HG03135 (cell line): ENCODE data around the gene NCAPD3.
"Not testable (repeated sequence)": the region's sequence is repeated elsewhere in the genome, so short reads cannot be mapped to it uniquely, and the experiment has no call there.

ENCODE experiments used
- ATAC-seq: cut with Tn5 transposase; IDR thresholded peaks from one replicate; pipeline ENCODE4 v1.9.1; 2021; ENCODE audit warnings: mild to moderate bottlenecking, moderate library complexity; ENCODE audit not compliant: unreplicated experiment

The NCAPD3 gene

GRCh38 chr11:134140961-134141490 lies 82.7 kb downstream of the NCAPD3 start:
- no peak for ATAC-seq

- ATAC-seq: peak; percentile 78
Measured at GRCh38 chr11:134139873-134140331, 83.9 kb downstream of the NCAPD3 start.

DNA sequence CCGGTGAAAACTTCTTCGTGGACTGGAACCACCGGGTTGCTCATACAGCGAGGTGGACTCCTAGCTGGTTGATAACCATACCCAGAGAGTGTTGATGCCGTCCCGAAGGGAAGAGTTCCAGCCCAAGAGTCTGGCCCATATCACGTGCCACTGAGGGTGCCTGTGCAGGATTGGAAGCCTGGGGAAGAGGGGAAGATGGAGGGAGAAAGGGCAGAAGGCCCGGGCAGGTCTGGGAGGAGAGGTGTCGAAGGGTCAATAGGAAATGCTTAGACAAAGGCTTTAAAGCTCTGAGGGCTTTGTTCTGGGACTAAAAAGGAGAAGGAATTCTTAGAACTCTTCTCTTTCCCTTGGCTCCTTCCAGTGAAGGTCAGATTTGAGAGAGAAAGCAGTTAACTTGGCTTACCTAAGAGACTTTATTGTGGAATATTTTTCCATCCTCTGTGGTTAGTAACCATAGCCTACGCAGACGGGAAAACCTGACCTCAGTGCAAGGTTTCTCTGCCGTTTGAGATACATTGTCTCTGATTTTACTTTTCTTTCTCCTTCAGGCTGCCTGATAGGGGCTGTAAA lies 84.4 kb downstream of the NCAPD3 start:
- no peak for ATAC-seq

DNA sequence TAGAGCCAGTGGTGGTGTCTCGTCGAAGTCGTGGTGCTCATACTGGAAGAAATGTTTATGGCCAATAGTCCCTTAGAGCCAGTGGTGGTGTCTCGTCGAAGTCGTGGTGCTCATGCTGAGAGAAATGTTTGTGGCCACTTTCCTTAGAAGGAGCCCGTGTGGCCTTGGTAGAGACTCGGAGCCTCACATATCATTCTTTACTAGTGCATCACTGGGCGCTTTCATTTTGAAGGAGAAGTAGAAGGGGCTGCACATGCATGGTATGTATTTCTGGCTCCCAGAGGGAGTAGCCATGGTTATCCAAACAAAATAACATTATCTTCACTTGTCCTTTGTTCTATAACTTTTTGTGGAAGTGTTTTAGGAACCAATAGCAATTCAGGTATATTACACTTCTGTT lies 85.4 kb downstream of the NCAPD3 start:
- no peak for ATAC-seq

GRCh38 chr11:134134167-134134566 lies 89.6 kb downstream of the NCAPD3 start:
- ATAC-seq: no peak

DNA sequence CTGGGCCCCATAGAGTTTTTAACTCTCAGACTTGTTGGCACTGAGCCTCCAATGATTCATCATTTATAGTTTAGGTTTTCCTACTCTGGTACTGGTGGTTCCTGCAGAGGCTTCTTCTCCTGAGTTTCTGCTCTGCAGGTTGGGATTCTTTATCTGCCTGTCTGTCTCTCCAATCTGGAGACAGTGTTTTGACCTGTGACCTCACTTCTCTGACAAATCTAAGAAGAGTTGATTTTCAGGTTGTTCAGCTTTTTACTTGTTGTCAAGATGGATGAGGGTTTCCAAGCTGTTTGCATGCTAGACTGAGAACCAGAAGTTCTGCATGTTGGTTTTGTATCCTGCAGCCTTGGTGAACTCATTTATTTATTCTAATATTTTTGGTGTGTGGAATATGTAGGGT lies 91.0 kb downstream of the NCAPD3 start:
- ATAC-seq: no peak

DNA sequence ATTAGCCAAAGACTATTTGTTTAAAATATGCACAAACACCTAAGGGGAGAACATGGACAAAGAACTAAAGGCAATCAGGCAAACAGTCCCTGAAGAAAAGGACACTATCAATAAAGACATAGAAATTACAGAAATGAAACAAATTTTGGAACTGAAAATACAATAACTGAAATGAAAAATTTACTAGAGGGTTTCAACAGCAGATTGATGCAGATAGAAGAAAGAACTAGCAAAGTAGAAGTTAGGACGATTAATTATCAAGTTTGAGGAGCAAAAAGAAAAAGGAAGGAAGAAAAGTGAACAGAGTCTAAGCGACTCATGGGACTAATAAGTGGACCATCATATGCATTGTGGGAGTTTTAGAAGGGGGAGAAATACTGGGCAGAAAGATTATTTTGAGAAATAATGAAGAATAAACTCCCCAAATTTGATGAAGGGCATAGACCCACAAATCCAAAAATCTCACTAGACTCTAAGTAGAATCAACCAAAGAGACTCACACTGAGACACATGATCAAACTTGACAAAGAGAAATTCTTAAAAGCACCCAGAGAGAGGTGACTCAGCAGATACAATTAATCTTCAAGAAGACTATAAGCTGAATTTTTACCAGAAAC lies 92.0 kb downstream of the NCAPD3 start:
- no peak for ATAC-seq

DNA sequence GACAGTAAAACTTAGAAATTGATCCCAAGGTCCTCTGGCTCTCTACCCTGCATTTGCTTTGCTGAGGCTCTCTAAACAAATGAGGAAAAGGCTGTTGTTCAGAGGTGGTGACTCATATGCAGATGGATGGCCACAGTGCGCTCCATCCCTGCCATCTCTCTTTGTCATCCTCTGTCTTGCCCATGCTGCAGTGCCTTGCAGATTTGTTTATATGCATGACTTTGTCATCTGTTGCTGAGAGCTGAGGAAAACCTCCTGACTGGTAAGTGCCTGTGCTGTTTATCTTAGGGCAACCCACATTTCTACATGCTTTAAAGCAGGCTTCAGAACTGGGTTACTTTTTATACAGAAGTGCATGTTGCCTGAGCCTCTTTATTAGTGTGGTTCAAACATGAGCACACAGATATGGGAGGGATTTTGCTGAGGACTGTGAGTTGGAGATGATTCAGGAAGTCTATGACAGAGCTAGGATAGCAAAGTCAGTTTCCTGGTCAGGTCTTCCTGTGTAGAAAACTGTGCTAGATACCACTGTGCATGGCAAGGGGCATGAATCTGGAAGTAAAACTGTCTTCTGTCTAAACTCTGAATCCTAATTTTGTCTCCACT lies 97.4 kb downstream of the NCAPD3 start:
- ATAC-seq: no peak

- no peak for ATAC-seq
Measured at GRCh38 chr11:134125507-134125906, 98.3 kb downstream of the NCAPD3 start.

GRCh38 chr11:134124660-134125451 lies 98.9 kb downstream of the NCAPD3 start:
- no peak for ATAC-seq

GRCh38 chr11:134120921-134121526 lies 102.7 kb downstream of the NCAPD3 start:
- no peak for ATAC-seq

GRCh38 chr11:134120143-134120850 lies 103.5 kb downstream of the NCAPD3 start:
- ATAC-seq: no peak

- no peak for ATAC-seq
Measured at GRCh38 chr11:134119094-134119493, 104.7 kb downstream of the NCAPD3 start.

- ATAC-seq: no peak
Measured at GRCh38 chr11:134118006-134118405, 105.8 kb downstream of the NCAPD3 start.

DNA sequence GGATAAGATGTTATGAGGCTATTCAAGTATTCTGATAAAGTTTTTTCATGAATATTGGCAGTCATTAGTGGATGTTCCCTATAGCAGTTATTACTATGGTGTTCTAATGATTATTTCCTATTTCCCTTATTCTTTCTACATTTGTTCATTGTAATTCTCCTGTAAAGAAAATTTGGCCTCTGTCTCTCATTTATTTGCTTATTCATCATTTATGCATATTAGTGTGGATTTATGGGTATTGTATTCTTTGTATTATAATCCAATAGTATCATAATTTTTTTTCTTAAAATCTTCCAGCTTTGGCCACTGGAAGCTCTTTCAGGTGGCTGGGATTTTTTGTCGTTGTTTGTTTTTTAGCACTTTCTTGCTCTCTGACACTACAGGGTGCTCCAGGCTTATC lies 107.6 kb downstream of the NCAPD3 start:
- no peak for ATAC-seq

GRCh38 chr11:134113787-134114186 lies 110.0 kb downstream of the NCAPD3 start:
- ATAC-seq: not testable (repeated sequence)

- no peak for ATAC-seq
Measured at GRCh38 chr11:134110252-134110815, 113.4 kb downstream of the NCAPD3 start.
